Measurements from ENCODE around the gene RNF113B.

Gene RNF113B

DNA sequence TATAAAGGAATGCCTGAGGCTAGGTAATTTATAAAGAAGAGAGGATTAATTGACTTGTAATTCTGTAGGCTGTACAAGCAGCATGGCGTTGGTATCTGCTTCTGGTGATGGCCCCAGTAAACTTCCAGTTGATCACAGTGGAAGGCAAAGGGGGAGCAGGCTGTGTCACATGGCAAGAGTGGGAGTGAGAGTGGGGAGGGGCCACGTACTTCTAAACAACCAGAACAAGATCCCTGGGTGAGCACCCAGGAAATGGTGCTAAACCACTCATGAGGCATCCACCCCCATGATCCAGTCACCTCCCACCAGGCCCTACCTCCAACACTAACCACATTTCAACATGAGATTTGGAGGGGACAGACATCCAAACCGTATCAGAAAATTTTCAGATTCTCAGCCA is 3.0 kb upstream of the RNF113B start:
- DNase-seq (ENCODE audit: extremely low spot score, insufficient read length, low read depth) (no peak), FAIRE-seq (no peak)

DNA sequence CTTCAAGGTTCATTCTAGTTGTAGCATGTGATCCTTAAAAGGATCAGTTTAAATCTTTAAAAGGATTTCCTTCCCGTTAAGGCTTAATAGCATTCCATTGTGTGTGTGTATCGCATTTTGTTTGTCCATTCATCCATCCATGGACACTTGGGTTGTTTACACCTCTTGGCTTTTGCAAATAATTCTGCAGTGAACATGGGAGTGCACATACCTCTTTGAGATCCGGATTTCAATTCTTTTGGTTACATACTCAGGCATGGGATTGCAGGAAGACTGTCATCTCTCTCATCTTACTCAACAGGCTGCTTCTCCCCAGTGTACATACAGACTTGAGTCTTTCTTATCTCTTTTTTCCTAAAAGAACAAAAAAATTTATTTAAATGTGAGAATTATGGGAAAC is 1.2 kb downstream of the RNF113B start:
- DNase-seq (ENCODE audit: extremely low spot score, insufficient read length, low read depth) (no peak), FAIRE-seq (no peak)

DNA sequence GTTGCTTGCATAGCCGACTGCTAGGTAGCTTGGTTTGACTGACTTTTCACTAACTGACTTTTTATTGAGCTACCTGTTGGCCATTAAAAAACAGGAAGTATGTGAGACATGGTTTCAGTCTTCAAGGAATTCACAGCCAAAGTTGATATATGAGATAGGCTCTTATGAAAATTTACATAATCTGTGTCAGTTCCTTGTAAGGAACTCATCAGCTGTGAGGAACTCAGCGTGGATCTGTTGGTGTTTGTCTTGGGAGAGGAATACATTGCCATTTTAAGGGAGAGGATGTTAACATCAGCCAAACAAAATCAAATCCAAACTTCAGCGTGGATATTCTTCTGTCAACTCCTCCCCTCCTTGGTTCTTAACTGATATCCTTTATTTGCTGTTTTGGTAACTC is 2.0 kb downstream of the RNF113B start:
- FAIRE-seq (no peak), DNase-seq (ENCODE audit: extremely low spot score, insufficient read length, low read depth) (no peak)

DNA sequence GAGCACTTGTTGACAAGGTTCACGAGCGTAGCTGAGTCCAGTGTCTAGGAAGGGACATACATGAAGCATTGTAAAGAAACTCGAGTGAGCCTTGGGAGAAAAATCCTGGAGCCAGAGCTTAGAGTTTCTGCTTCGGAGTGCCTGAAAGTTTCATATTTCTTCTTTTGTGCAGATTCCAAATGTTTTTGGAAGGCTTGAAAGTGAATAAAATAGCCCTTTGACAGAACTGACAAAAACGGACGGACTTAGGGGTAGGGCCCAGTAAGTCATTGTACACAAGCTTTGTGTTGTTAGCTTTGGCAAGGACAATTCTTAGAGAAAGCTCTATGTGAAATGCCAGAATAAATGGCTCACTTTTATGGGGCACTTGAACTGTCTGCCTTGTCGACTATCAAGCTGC is 2.8 kb downstream of the RNF113B start:
- DNase-seq (ENCODE audit: extremely low spot score, insufficient read length, low read depth) (no peak), FAIRE-seq (no peak)

DNA sequence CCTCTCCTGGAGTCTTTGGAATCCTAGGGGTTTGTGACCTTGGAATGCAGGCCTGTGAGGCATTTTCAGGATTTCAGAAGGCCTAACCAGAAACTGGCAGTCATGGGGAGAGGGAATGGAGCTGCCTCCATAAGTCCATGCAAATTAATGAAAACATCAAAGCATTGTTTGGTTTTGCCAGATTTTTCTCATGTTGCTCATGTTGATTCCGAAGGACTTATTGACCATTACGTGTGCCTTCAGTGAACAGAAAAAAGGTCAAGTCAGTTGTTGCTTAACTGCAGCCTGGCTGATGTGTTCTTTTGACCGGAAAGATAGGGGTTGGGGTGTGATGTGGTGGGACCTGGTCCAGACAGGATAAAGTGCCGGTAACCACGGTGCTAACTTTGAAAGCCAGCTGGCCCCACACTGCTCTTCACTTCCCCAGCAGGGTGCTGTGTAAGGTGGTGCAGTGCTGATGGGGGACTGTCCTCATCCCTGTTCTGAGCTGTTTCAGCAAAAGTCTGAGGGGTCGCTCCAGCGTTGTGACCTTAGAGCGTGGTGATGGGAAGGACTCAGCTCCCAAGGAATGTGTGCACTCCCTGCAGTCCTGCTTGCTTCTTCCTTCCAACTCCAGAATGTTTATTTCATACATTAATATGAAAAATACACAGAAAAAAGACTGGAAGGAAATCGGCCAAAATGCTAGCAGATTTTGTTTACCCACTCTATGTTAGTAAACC is 3.5 kb downstream of the RNF113B start:
- no peak for FAIRE-seq
- DNase-seq (ENCODE audit: extremely low spot score, insufficient read length, low read depth): no peak

DNA sequence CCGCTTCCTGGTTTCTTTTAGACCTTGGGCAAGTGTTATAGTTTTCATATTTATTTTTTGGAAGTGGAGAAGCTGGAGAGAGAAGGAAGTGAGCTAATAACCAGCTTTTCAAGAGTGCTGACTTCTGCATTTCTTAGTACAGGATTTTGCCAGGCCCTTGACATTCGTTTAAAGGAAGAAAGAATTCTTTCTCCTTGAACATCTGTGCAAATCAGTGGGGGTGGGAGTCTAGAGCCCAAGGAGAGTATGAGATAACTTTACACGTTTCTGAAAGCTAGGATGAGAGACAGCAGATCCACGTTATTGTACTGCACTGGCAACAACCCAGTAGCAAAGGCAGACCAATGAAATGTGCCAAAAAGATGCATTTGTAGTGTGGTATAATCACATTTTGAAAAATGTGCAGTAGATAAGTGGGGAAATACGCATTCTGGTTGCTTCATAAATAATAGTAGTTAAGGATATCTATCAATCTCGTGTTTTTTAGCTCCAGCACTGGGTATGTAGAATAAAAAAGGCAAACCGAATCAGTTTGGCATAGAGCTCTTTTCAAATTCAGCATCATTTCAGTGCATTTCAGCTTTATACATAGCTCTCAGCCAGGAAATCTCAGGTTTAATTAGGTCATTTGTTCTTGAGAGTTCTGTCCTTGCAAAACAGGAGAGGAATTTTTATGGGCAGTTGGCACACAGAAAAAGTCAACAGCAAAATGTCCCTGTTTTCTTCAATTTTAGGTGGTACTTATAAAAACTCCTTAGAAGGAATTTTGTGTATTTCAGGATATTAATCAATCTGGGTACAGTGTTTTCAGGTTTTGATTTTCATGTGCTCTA is 4.3 kb downstream of the RNF113B start:
- FAIRE-seq (no peak), DNase-seq (ENCODE audit: extremely low spot score, insufficient read length, low read depth) (no peak)

DNA sequence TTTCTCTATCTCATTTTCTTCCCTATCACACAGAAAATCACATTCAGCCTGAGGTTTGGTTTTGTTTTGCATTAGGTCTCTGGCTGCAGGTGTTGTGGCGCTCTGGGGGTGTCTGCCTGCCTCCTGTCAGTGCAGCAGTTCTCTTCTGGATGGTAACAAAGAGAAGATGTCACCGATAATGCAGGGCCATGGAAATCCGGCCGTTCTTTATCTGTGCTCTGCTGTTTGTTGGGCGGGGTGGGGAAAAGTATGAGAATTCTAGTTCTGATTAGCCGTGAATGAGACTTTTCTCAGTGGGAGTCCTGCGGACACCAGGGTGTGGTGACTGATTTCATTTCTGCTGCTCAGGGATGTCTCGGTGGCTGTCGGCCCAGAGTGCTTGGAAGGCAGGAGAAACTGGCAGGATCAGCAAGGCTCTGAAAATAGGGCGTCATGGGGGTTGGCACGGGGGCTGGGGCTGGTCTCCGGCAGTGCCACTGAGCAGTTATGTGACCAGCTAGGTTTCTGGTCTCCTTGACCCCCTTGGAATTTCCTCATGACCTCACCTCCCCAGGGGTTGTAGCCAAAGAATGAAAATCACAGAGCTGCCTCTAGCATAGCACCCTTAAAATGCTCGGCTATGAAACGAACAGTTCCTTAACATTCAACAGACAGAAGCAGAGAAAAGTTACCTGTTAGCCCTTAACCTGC is 5.0 kb downstream of the RNF113B start:
- FAIRE-seq: no peak

DNA sequence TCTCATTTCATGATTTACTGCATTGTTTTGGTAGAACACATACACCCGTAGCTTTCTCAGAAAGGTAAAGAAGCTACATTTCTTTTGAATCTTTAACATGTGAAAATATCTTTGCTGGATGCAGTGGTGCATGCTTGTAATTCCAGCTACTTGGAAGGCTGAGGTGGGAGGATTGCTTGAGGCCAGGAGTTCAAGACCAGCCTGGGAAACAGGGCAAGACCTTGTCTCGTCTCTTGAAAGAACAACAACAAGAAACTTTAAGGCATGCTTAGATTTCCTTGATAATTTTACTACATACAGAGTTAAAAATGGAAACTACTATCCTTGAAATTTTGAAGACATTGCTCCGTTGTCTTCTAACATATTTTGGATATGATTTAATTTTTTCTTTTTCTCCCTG is 7.7 kb downstream of the RNF113B start:
- DNase-seq (ENCODE audit: extremely low spot score, insufficient read length, low read depth) (no peak), FAIRE-seq (no peak)

More for the DNA sequence above, 5.0 kb downstream of the RNF113B start:
- DNase-seq (ENCODE audit: extremely low spot score, insufficient read length, low read depth): no peak

DNA sequence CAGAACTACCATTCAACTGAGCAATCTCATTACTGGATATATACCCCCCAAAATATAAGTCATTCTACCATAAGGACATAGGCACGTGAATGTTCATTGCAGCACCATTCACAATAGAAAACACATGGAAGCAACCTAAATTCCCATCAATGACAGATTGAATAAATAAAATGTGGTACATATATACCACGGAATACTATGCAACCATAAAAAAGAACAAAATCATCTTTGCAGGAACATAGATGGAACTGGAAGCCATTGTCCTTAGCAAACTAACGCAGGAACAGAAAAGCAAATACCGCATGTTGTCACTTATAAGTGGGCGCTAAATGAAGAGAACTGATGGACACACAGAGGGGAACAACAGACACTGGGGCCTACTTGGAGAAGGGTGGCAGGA is 14.1 kb downstream of the RNF113B start:
- FAIRE-seq (no peak), DNase-seq (ENCODE audit: extremely low spot score, insufficient read length, low read depth) (no peak)

DNA sequence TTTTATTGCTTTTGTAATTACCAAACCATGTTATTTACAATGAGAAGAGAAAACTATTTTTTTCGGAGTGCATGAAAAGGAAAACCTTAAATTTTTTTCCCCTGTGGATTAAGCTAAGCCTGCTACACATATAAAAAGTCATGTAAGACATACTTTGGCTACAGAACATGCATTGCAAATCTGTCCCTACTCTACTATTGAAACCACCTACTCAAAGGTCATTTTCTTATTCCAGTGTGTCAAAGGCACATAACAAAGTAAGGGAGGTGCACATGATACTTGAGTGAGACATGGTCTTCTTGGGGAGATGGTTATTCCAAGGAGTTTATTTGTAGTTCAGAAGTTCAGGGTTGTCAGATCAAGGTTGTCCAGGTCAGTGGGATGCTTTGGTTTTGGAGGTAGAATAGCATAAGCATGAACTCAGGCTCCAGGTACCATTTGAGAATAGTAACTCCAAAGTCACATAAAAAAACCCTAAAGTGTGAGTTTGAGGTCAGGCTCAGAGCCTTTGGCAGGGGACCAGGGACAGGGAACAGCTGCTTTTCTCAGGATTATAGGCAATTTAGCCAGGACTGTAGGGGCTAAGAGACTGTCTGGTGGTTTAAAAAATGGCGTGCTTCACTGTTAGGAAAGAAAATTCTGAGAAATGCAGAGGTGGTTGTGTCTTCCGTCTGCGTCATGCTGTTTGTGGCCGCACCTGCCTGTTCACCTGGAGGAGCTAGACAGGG is 18.7 kb downstream of the RNF113B start:
- FAIRE-seq: no peak

DNA sequence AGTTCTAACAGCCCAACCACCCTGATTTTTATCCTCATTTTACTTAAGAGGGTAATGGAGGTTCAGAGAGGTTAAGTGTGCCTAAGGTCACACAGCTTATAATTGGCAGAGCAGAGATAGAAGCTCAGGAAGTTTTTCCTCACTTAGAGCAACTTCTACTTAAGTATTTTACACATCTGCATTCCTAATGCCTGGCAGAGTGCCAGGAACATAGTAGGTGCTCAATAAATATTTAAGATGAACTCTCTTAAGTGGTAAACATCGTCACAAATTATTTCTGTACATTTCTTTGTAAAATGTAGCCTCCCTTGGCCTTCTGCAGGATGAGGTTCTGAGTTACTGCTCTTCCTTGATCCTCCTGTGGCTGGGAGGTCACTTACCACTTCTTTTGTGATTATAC is 19.5 kb downstream of the RNF113B start:
- DNase-seq (ENCODE audit: extremely low spot score, insufficient read length, low read depth) (no peak), FAIRE-seq (no peak)

More for the DNA sequence above, 18.7 kb downstream of the RNF113B start:
- DNase-seq (ENCODE audit: extremely low spot score, insufficient read length, low read depth): no peak

DNA sequence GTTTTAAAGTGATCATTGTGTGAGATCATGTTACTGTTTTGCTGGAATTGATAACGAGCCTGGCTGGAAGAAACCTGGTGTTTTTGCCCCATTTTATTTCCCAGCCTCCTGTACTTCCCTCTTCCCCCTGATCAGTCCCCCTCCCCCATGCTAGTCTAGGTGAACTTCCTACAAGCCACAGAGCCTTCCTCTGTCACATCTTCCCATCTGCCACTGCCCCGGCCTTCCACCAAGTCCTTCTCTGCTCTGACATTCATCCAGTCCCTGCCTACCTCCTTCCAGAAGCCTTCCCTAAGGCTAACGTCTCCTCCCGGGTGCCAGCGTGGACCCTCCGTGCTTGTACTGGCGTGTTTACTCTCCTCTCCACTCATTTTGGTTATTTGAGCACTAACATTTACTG is 19.9 kb downstream of the RNF113B start:
- no peak for DNase-seq (ENCODE audit: extremely low spot score, insufficient read length, low read depth)
- no peak for FAIRE-seq

DNA sequence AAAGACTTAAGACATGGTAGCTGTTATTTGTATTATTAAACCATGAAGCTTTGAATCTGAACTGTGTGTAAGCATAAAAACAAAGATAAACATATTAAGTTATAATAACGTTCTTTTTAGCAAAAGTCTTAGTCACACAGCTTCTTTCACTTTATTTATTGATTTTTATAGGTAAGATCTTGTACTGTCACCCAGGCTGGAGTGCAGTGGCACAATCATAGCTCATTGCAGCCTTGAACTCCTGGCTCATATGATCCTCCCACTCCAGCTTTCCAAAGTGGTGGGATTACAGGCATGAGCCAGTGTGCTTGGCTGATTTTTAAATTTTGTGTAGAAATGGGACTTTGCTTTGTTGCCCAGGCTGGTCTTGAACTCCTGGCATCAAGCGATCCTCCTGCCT is 20.8 kb downstream of the RNF113B start:
- no peak for FAIRE-seq

DNA sequence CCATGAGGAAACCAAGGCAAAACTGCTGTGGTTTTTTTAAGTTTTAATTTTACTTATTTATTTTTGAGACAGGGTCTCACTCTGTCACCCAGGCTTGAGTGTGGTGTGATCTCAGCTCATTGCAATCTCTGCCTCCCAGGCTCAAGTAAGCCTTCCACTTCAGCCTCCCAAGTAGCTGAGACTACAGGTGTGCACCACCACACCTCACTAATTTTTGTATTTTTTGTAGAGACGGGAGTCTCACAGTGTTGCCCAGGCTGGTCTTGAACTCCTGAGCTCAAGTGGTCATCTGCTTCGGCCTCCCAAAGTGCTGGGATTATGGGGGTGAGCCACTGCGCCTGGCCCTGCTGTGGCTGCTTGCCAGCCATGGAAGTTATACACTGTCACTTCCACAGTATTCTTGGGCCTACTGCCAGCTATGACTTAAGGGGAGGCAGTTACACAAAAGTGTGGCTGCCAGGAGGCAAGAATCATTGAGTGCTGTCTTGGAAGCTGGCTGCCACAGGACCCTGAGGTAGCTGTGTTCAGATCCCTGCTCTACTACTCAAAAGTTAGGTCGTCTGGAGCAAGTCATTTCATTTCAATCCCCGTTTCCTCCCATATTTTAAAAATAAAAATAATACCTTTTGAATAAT is 21.5 kb downstream of the RNF113B start:
- FAIRE-seq: no peak

More for the DNA sequence above, 20.8 kb downstream of the RNF113B start:
- no peak for DNase-seq (ENCODE audit: extremely low spot score, insufficient read length, low read depth)

DNA sequence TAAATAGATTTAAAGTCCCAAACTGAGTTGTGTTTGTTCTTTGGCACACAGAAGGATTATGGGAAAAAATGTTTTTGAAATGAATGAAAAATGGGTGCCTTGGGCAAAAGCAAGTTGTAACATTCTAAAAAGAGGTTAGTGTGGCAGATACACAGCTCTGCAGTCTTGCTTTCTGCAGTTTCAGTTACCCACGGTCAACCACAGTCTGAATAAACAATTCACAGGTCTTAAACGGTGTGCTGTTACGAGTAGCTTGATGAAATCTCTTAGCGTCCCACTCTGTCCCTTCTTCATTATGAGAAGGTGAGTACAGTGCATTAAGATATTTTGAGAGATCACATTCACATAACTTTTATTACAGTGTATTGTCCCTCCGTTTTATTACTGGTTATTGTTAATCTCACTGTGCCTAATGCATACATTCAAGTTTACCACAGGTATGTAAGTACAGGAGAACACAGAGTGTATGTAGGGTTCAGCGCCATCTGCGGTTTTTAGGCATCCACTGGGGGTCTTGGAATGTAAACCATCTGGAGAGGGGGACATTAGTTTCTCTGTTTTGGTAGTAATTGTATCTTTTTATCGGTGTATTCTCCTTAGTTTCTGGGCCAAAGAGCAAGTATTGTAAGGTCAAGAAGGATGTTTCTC is 26.1 kb downstream of the RNF113B start:
- DNase-seq (ENCODE audit: extremely low spot score, insufficient read length, low read depth) (no peak), FAIRE-seq (no peak)

More for the DNA sequence above, 21.5 kb downstream of the RNF113B start:
- DNase-seq (ENCODE audit: extremely low spot score, insufficient read length, low read depth): no peak

DNA sequence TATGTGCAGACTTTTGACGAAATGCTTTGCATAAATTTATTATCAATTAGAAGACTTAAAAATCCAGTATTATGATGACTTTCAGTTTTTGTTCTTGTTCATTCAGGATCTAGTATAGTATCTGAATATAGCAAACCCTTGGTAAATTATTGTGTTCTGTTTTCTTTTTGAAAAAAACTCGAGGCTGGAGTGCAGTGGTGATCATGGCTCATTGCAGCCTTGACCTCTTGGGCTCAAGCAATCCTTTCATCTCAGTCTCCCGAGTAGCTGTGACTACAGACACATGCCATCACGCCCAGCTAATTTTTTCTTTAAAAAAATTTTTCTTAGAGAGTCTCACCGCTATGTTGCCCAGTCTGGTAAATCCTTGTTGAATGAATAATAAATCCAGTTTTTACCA is 29.5 kb downstream of the RNF113B start:
- FAIRE-seq (no peak), DNase-seq (ENCODE audit: extremely low spot score, insufficient read length, low read depth) (no peak)

DNA sequence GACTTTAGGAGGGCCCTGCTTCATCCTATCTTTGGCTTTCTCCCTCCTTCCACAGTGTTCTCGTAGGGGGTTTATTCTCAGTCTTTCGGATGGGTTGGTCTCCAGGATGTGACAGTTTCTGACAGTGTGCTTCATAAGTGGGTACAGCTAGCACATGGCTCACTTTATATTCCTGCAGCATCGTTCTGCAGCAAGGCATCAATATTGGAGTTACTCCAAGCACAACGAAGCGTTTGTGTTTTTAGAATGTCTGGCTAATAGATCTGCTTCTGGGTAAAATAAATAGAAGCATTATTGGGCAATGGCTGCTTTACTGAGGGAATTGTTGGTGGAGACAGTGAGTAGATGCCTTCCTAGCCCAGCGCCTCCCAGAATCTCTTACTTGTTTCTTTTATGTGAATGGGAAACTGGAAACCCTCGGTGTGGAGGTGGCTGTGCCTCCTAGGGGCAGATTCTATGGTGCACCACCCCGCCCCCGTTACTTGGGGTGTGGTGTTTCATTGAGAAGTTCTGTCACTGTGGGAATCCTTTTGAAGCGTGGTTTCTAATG is 32.2 kb downstream of the RNF113B start:
- FAIRE-seq: no peak
- no peak for DNase-seq (ENCODE audit: extremely low spot score, insufficient read length, low read depth)

DNA sequence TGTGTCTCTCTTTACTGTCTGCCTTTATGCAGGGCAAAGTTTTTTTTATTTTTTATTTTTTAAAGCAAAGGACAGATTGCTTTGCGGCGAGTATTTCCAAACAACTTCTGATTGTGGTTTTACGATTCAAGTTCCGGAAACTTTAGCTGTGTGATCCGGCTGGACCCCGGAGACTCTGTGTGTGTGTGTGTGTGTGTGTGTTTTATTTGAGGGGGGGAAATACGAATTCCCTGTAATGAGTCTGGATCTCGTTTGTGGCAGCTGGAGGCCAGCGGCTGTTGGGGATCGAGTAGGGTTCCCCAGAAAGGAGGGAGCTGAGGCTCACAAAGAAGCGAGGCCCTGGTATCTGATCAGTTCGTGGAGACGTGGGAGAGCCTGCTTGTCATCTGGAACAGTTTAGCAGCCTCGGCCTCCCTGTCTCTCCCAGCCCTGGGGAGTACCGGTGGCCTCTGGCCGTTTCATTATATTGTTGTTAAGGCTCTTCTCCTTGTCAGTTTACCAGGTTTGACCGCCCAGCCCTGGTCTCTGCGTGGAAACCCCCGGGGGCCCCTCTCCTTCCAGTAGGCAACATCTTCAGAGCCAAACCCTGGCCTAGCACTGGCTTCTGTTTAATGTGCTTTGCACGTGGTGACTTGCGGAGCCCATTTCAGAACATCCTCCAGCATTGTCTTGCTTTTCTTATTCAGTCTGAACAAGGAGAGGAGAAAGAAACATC is 32.9 kb downstream of the RNF113B start:
- no peak for FAIRE-seq

More for the DNA sequence above, 32.9 kb downstream of the RNF113B start:
- DNase-seq (ENCODE audit: extremely low spot score, insufficient read length, low read depth): no peak

Data from GM18507 (cell line).